SK-N-SH (cell line): ENCODE measurements around the gene TRPC3. TPM values are rescaled to one million over a fixed set of nuclear protein-coding genes. Genes with fewer than 3 reads are reported as not detected.
A peak's percentile ranks its signal among the peaks of the same experiment; 100 is the strongest.

Source experiments
- CTCF ChIA-PET: fragments of 300-600, 350-600 bp; formaldehyde crosslinking; extraction: SDS; loops from one replicate; lab custom pipeline; 2021; lab: Yijun Ruan, JAX
- POLR2A ChIA-PET: fragments of 350-600 bp; sonication (Branson Sonifier 250); formaldehyde crosslinking; extraction: SDS; loops from one replicate; lab custom pipeline; 2020; ENCODE audit warnings: antibody characterized with exemption, inconsistent platforms; lab: Yijun Ruan, JAX
- DNase-seq: peaks from one replicate; pipeline ENCODE4 v3.0.0; 2012
- H2AFZ ChIP-seq: fragments of 200-600 bp; sonication (generic); 2 replicates; pipeline ENCODE4 v1.8.1; 2016; ENCODE audit warnings: antibody characterized with exemption, mild to moderate bottlenecking, low read depth
- H3F3A ChIP-seq: fragments of 200-600 bp; sonication (generic); replicated peaks from 2 replicates; pipeline ENCODE3; 2016; ENCODE audit warnings: antibody characterized with exemption, mild to moderate bottlenecking; ENCODE audit not compliant: insufficient read depth
- H3K27ac ChIP-seq, 2 experiments: fragments of 200-500 bp in 1 of 2; fragments of 200-600 bp in 1 of 2; sonication (Bioruptor generic) in 1 of 2; sonication (generic), shearing (Covaris generic) in 1 of 2; 2 replicates each; pipeline versions ENCODE4 v1.5.1 to v1.6.1; 2014 to 2016; ENCODE audit warnings: low read depth in 2 of 2, inconsistent platforms in 1 of 2, low read length in 1 of 2, mild to moderate bottlenecking in 1 of 2, mixed read lengths in 1 of 2
- H3K27me3 ChIP-seq: fragments of 200-600 bp; sonication (generic), shearing (Covaris generic); 2 replicates; pipeline ENCODE4 v1.6.1; 2016; ENCODE audit warnings: mixed run types; ENCODE audit not compliant: insufficient read depth
- H3K36me3 ChIP-seq, 2 experiments: fragments of 200-500 bp in 1 of 2; fragments of 200-600 bp in 1 of 2; sonication (Bioruptor generic) in 1 of 2; sonication (generic) in 1 of 2; replicated peaks in 1 of 2; 2 replicates each; pipeline versions ENCODE3 to v1.5.1; 2014 to 2016; ENCODE audit warnings: low read length in 1 of 2, mild to moderate bottlenecking in 1 of 2; ENCODE audit not compliant: insufficient read depth in 2 of 2, control insufficient read depth in 1 of 2
- H3K4me1 ChIP-seq, 2 experiments: fragments of 200-500 bp in 1 of 2; fragments of 200-600 bp in 1 of 2; sonication (Bioruptor generic) in 1 of 2; sonication (generic), shearing (Covaris generic) in 1 of 2; 2 replicates each; pipeline versions ENCODE4 v1.5.1 to v1.6.1; 2014 to 2016; ENCODE audit warnings: low read depth in 1 of 2, low read length in 1 of 2, mixed run types in 1 of 2; ENCODE audit not compliant: insufficient read depth in 2 of 2, control insufficient read depth in 1 of 2
- H3K4me2 ChIP-seq: fragments of 200-600 bp; sonication (generic), shearing (Covaris generic); 2 replicates; pipeline ENCODE4 v1.6.1; 2017; ENCODE audit warnings: mixed run types
- H3K4me3 ChIP-seq, 2 experiments: fragments of 200-500 bp in 1 of 2; fragments of 200-600 bp in 1 of 2; sonication (Bioruptor generic) in 1 of 2; sonication (generic), shearing (Covaris generic) in 1 of 2; 2 replicates each; pipeline versions ENCODE4 v1.5.1 to v1.8.1; 2014 to 2016; ENCODE audit warnings: low read depth in 2 of 2, inconsistent platforms in 1 of 2, low read length in 1 of 2, mild to moderate bottlenecking in 1 of 2, mixed read lengths in 1 of 2, moderate library complexity in 1 of 2
- H3K79me2 ChIP-seq: fragments of 200-600 bp; sonication (generic); 2 replicates; pipeline ENCODE4 v1.8.1; 2017; ENCODE audit warnings: mild to moderate bottlenecking; ENCODE audit not compliant: insufficient read depth
- H3K9ac ChIP-seq: fragments of 200-600 bp; sonication (generic); 2 replicates; pipeline ENCODE4 v1.6.1; 2017; ENCODE audit warnings: mixed run types
- H3K9me2 ChIP-seq: fragments of 200-600 bp; sonication (generic); 2 replicates; pipeline ENCODE4 v1.6.1; 2017; ENCODE audit warnings: mixed run types
- H3K9me3 ChIP-seq: fragments of 200-600 bp; sonication (generic); 2 replicates; pipeline ENCODE4 v1.6.1; 2017; ENCODE audit warnings: mixed run types, mild to moderate bottlenecking, moderate library complexity
- H4K20me1 ChIP-seq: fragments of 200-600 bp; sonication (generic); 2 replicates; pipeline ENCODE4 v1.6.1; 2017; ENCODE audit warnings: mild to moderate bottlenecking, mixed run types; ENCODE audit not compliant: insufficient read depth
- EZH2phosphoT487 ChIP-seq: fragments of 200-600 bp; sonication (generic); IDR thresholded peaks from 2 replicates; pipeline ENCODE4 v1.6.1; 2017; ENCODE audit warnings: low read depth, mixed run types, mild to moderate bottlenecking, antibody characterized with exemption, moderate library complexity, borderline replicate concordance
- FOSL2 ChIP-seq: IDR thresholded peaks from 2 replicates; pipeline ENCODE4 v1.4.0; 2012; ENCODE audit warnings: low read depth, mild to moderate bottlenecking, moderate library complexity, borderline replicate concordance
- FOXM1 ChIP-seq: IDR thresholded peaks from 2 replicates; pipeline ENCODE4 v1.4.0; 2012; ENCODE audit warnings: low read depth, mild to moderate bottlenecking
- GATA2 ChIP-seq: sonication (generic); formaldehyde crosslinking; IDR thresholded peaks from 2 replicates; pipeline ENCODE4 v1.5.0; 2020; ENCODE audit warnings: mild to moderate bottlenecking, missing genetic modification reagents
- MAX ChIP-seq: IDR thresholded peaks from 2 replicates; pipeline ENCODE4 v1.4.0; 2012; ENCODE audit warnings: low read depth
- MXI1 ChIP-seq: IDR thresholded peaks from 2 replicates; pipeline ENCODE4 v1.6.1; 2012; ENCODE audit warnings: mild to moderate bottlenecking, low read depth, low read length, improper control_type of control experiment
- NFIC ChIP-seq: IDR thresholded peaks from 2 replicates; pipeline ENCODE4 v1.4.0; 2012; ENCODE audit warnings: borderline replicate concordance
- REST ChIP-seq: IDR thresholded peaks from 2 replicates; pipeline ENCODE4 v1.6.1; 2012; ENCODE audit warnings: mild to moderate bottlenecking, low read depth, low read length, moderate library complexity
- SIN3A ChIP-seq: IDR thresholded peaks from 2 replicates; pipeline ENCODE4 v1.6.1; 2012; ENCODE audit warnings: low read depth, mild to moderate bottlenecking, low read length, moderate library complexity, borderline replicate concordance
- TAF1 ChIP-seq: IDR thresholded peaks from 2 replicates; pipeline ENCODE4 v1.6.1; 2012; ENCODE audit warnings: low read depth, mild to moderate bottlenecking, low read length, moderate library complexity, borderline replicate concordance
- TCF12 ChIP-seq: IDR thresholded peaks from 2 replicates; pipeline ENCODE4 v1.4.0; 2012
- TEAD4 ChIP-seq: IDR thresholded peaks from 2 replicates; pipeline ENCODE4 v1.4.0; 2012; ENCODE audit warnings: mild to moderate bottlenecking, borderline replicate concordance; ENCODE audit not compliant: insufficient read depth
- USF1 ChIP-seq: IDR thresholded peaks from 2 replicates; pipeline ENCODE4 v1.4.0; 2012; ENCODE audit warnings: low read depth, borderline replicate concordance
- USF2 ChIP-seq: fragments of 150-350 bp; IDR thresholded peaks from 2 replicates; pipeline ENCODE4 v1.6.1; 2017; ENCODE audit warnings: antibody characterized with exemption, low read length, low read depth, borderline replicate concordance
- YY1 ChIP-seq: IDR thresholded peaks from 2 replicates; pipeline ENCODE4 v1.4.0; 2012; ENCODE audit warnings: low read depth, mild to moderate bottlenecking
- WGBS: methylation state at CpG from one replicate; pipeline ENCODE4 v1.1.6; 2017; ENCODE audit warnings: low lambda C conversion rate; 5-methylcytosine and 5-hydroxymethylcytosine counted together
- polyA plus RNA-seq, 3 experiments: library from polyadenylated mRNA; depleted of rRNA; stranded (reverse); fragments of >200 nt; gene quantifications; 2 replicates each; pipeline ENCODE4 v1.2.3, GENCODE V29; 2012
- TF ChIP-seq, protein P1 (sequence below): IDR thresholded peaks from 2 replicates; pipeline ENCODE4 v1.4.0; 2012; ENCODE audit warnings: low read depth, borderline replicate concordance

TRPC3 gene
- polyA plus RNA-seq, 1 of the 3 experiments (the other 2 are of a cell fraction): not detected

DNA sequence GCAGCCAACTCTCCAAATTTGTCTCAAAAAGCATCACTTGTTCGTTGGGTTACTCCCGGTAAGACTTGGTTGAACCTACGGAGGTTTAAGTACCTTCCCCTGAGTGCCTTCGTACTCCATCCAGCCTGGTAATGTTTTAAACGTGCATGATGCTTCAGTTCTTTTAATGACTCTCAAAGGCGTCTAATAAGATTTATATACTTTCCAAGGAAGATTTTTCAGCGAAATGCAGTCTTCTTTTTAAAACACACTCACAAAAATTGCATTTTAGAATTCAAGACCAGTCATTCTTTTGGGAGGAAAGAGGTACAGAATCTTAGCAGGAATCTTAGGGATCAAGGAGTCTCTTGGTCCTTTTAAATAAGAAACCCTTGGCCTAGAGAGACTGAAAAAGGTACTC, 430 bp upstream of the TRPC3 start:
- Histone ChIP-seq H3K4me2 (peak overlapping the region; percentile 78; the same call in 1 of the 2 replicates), H4K20me1 (no peaks in the 10 kb centered on the region), H3K36me3 (no peaks in the 10 kb centered on the region), H3K9me2 (no peaks in the 10 kb centered on the region), H3K9ac (no peak overlapping the region), H3K4me3 (no peak overlapping the region), H3F3A (no peaks in the 10 kb centered on the region), H3K27ac (no peak overlapping the region), H3K27me3 (peaks cover 33% of the 10 kb centered on the region)
- CTCF ChIA-PET: no interaction called here
- 29% methylated on average over 7 of the region's 7 CpGs for WGBS
- POLR2A ChIA-PET: no interaction called here
- TF ChIP-seq EZH2phosphoT487 (no peak), FOSL2 (no peak), REST (no peak), GATA2 (CRISPR knock-in tag) (no peak)
- TF ChIP-seq, all 33 proteins: peak for 0
- Histone ChIP-seq H2AFZ (no peak overlapping the region), H3K9me3 (no peaks in the 10 kb centered on the region), H3K79me2 (no peaks in the 10 kb centered on the region), H3K4me1 (peaks cover 0 to 8% of the 10 kb centered on the region in 2 experiments; a peak in 1 of 4 replicates)
- no peak for DNase-seq

DNA sequence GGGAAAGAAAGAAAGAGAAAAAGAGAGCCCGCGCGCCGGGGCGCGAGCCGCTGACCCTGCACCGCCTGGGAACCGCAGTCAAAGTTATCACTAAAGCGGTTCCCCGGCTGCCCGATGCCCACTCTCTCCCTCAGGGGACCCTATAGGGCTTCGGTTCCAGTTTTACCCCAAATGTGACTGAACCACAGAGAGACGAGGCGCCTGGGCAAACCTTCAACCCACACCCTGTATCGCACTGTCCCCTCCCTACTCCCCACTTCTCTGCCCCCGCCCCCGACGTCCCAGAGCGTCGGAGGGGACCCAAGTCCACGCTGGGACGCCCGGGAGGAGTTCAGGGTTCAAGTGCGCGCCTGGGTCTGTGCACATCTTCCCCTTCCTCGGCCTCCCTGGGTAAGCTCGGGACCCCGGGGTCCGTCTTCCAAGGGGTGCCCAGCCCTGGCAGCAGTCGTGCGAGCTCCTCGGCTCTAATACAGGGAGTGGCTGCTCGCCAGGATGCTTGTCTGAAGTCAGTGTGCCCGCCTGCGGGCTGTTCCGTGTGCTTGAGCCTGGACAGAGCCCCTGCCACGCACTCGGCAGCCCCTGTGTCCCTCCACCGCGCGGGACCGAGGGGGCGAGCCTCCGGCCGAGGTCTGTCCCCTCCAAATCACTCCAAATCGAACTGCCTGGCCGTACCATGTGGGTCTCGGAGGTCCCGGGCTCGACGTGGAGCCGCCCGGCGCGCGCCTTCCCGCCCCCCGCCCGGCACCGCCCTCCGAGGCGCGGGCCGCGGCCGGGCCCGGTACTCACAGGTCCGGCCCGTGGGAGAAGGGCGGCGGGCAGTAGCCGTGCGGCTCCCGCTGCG, 960 bp downstream of the TRPC3 start:
- Histone ChIP-seq H3K36me3 (no peaks in the 10 kb centered on the region), H3K9me2 (no peaks in the 10 kb centered on the region), H3K4me3 (peak overlapping the region; percentile 40 to 59; a peak in 3 of 4 replicates), H3K27ac (no peak overlapping the region), H3F3A (no peaks in the 10 kb centered on the region), H3K4me2 (peak overlapping the region; percentile 89), H3K4me1 (peaks cover 0 to 8% of the 10 kb centered on the region in 2 experiments; a peak in 1 of 4 replicates), H3K27me3 (peaks cover 47% of the 10 kb centered on the region), H3K9ac (no peak overlapping the region), H3K9me3 (no peaks in the 10 kb centered on the region), H2AFZ (peak overlapping the region; percentile 94), H4K20me1 (no peaks in the 10 kb centered on the region), H3K79me2 (no peaks in the 10 kb centered on the region)
- CTCF ChIA-PET: interaction anchor here (0.7 to 1.9 kb wide), 4 partner anchors 10 to 626 kb away, joined by 3 to 4 read pairs (median 3); no protein-coding TSS in a partner anchor
- peak; percentile 44 for DNase-seq
- TF ChIP-seq TAF1: no peak
- TF ChIP-seq, protein P1, sequence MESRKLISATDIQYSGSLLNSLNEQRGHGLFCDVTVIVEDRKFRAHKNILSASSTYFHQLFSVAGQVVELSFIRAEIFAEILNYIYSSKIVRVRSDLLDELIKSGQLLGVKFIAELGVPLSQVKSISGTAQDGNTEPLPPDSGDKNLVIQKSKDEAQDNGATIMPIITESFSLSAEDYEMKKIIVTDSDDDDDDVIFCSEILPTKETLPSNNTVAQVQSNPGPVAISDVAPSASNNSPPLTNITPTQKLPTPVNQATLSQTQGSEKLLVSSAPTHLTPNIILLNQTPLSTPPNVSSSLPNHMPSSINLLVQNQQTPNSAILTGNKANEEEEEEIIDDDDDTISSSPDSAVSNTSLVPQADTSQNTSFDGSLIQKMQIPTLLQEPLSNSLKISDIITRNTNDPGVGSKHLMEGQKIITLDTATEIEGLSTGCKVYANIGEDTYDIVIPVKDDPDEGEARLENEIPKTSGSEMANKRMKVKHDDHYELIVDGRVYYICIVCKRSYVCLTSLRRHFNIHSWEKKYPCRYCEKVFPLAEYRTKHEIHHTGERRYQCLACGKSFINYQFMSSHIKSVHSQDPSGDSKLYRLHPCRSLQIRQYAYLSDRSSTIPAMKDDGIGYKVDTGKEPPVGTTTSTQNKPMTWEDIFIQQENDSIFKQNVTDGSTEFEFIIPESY: no peak
- TF ChIP-seq YY1: no peak
- TF ChIP-seq MAX: no peak
- no peak; the same call in 1 of the 2 replicates for TF ChIP-seq EZH2phosphoT487
- no peak for TF ChIP-seq TEAD4
- no peak for TF ChIP-seq SIN3A
- TF ChIP-seq NFIC: no peak
- no peak for TF ChIP-seq MXI1
- TF ChIP-seq USF1: no peak
- no peak for TF ChIP-seq FOXM1
- TF ChIP-seq FOSL2: no peak
- TF ChIP-seq USF2: no peak
- no peak for TF ChIP-seq TCF12
- WGBS: under 1% methylated on average over 32 of the region's 76 CpGs
- POLR2A ChIA-PET: no interaction called here
